Mesothelial cell of epicardium (in vitro differentiated cells): ENCODE data around the gene SLC35C1. TPM values are rescaled to one million over a fixed set of nuclear protein-coding genes. Genes with fewer than 3 reads are reported as not detected.
A peak's percentile ranks its signal among the peaks of the same experiment; 100 is the strongest.
"Not testable (repeated sequence)": the region's sequence is repeated elsewhere in the genome, so short reads cannot be mapped to it uniquely, and the experiment has no call there.

ENCODE experiments used
- DNase-seq, 2 experiments: peaks; one replicate each; pipeline ENCODE4 v3.0.0; 2021; ENCODE audit warnings: low spot score in 2 of 2; ENCODE audit not compliant: unreplicated experiment in 2 of 2
- H3K27ac Mint-ChIP-seq: 2 replicates; pipeline ENCODE4 v1.8.0; 2021; ENCODE audit warnings: mixed read lengths
- H3K27me3 Mint-ChIP-seq: 2 replicates; pipeline ENCODE4 v1.8.0; 2021; ENCODE audit warnings: low read depth, mixed read lengths
- H3K36me3 Mint-ChIP-seq: 2 replicates; pipeline ENCODE4 v1.8.0; 2021; ENCODE audit warnings: mixed read lengths
- H3K4me1 Mint-ChIP-seq: 2 replicates; pipeline ENCODE4 v1.8.0; 2021; ENCODE audit warnings: mixed read lengths
- H3K4me3 Mint-ChIP-seq: 2 replicates; pipeline ENCODE4 v1.8.0; 2021; ENCODE audit warnings: mild to moderate bottlenecking, moderate library complexity, mixed read lengths
- H3K9me3 Mint-ChIP-seq: 2 replicates; pipeline ENCODE4 v1.8.0; 2021; ENCODE audit warnings: mixed read lengths
- total RNA-seq: library from RNA; stranded (reverse); gene quantifications from 3 replicates; pipeline ENCODE4 v1.2.1, GENCODE V29; 2021
- TF ChIP-seq, protein P1 (sequence below): fragments of 200-600 bp; sonication (generic); IDR thresholded peaks from one replicate; pipeline ENCODE4 v1.5.0; 2021; ENCODE audit warnings: antibody characterized with exemption; ENCODE audit not compliant: unreplicated experiment

SLC35C1 gene
- total RNA-seq, 1 donor from 2014 or later: 14.5 TPM

DNA sequence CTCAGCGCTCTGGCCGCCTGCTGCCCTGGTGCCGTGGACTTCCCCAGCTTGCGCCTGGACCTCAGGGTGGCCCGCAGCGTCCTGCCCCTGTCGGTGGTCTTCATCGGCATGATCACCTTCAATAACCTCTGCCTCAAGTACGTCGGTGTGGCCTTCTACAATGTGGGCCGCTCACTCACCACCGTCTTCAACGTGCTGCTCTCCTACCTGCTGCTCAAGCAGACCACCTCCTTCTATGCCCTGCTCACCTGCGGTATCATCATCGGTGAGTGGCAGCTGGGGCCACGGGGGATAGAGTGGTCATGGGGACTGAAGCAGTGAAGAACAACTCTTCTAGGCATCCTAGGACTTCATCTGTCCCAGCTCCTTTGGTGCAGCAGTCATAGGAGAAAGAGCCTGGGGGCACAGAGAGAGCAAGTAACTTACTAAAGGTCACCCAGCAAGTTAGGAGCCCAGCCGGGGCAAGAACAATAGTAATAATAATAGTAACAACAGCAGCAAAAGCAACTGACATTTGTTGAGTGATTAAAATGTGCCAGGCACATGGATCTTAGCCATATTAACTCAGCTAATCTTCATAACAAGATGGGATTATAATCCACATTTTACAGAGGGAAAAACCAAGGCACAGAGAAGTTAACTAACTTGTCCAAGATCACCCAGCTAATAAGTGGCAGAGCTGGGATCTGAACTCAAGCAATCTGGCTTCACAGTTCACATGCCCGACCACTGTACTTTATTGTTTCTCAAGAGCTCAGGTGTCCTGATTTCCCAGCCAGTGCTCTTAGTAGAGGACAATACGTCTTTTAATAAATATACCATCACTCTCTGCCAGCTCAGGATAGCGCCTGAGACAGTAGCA is 1.4 kb downstream of the SLC35C1 start:
- no peaks in the 10 kb centered on the region for H3K27me3 Mint-ChIP-seq
- no peaks in the 10 kb centered on the region for H3K9me3 Mint-ChIP-seq
- peaks cover 33% of the 10 kb centered on the region for H3K4me1 Mint-ChIP-seq
- peaks cover 4% of the 10 kb centered on the region for H3K36me3 Mint-ChIP-seq
- no peak for DNase-seq
- H3K27ac Mint-ChIP-seq: peak overlapping the region; percentile 67
- TF ChIP-seq, protein P1, sequence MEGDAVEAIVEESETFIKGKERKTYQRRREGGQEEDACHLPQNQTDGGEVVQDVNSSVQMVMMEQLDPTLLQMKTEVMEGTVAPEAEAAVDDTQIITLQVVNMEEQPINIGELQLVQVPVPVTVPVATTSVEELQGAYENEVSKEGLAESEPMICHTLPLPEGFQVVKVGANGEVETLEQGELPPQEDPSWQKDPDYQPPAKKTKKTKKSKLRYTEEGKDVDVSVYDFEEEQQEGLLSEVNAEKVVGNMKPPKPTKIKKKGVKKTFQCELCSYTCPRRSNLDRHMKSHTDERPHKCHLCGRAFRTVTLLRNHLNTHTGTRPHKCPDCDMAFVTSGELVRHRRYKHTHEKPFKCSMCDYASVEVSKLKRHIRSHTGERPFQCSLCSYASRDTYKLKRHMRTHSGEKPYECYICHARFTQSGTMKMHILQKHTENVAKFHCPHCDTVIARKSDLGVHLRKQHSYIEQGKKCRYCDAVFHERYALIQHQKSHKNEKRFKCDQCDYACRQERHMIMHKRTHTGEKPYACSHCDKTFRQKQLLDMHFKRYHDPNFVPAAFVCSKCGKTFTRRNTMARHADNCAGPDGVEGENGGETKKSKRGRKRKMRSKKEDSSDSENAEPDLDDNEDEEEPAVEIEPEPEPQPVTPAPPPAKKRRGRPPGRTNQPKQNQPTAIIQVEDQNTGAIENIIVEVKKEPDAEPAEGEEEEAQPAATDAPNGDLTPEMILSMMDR: no peak
- peak overlapping the region; percentile 96 for H3K4me3 Mint-ChIP-seq

DNA sequence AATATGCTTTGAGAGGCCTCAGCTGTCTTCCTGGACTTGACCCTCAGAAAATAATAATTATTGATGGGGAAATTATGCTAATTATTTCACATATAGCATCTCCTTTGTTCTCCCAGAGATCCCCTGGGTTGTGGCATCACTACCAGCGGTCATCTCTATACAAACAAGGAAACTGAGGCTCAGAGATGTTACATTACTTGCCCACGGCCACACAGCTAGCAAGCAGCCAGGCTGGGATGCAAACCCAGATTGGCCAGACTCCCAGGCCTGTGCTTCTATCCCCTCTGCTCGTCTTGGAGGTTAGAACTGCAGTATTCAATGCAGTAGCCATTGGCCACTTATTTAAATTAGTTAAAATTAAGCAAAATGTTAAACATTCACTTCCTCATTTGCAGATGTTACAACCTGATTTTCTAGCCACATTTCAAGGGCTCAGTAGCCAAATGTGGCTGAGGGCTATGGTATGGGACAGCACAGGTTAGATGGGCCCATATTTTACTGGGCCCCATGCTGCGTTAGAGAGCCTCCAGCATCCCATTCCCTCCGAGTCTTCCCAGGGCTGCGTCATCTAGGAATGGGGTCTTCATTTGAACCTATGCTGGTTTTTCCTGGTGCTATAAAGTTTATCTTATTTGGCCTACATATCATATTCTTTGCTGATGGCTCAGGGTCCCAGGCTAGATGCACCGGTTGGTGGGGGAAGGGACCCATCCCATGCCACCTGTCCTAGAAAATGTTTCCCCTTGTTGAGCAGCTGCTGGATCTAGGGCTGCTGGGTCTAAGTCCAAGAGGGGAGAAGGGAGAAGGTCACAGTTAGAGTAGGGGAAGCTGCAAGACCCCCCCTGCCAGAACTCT is 2.2 kb downstream of the SLC35C1 start:
- Mint-ChIP-seq H3K36me3 (peaks cover 4% of the 10 kb centered on the region), H3K27ac (no peak overlapping the region), H3K27me3 (no peaks in the 10 kb centered on the region), H3K9me3 (no peaks in the 10 kb centered on the region), H3K4me3 (peak overlapping the region; percentile 96), H3K4me1 (peaks cover 33% of the 10 kb centered on the region)
- DNase-seq: no peak
- TF ChIP-seq, protein P1: no peak

DNA sequence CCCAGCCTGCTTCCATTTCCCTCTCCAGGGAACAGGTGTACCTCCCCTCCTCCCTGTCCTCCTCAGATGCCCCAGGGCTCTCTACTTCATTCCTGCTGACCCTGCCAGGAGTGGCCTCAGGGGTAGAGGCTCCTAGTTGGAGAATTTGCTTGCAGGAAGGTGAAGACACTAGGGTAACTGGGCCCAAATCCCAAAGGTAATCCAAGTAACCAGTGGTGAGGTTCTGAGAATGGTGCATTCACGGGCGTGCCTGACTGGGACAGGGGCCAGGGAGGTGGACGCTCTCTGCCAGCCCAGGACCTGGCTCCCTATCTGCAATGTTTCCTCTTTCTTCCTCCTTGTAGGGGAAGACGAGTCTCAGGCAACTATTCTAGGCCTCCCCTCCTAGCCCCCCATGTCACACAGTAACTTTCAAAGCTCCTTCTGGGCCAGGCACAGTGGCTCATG is 2.9 kb downstream of the SLC35C1 start:
- no peak overlapping the region for H3K27ac Mint-ChIP-seq
- peaks cover 4% of the 10 kb centered on the region for H3K36me3 Mint-ChIP-seq
- peaks cover 30% of the 10 kb centered on the region for H3K4me1 Mint-ChIP-seq
- no peaks in the 10 kb centered on the region for H3K9me3 Mint-ChIP-seq
- TF ChIP-seq, protein P1: no peak
- H3K4me3 Mint-ChIP-seq: peak overlapping the region; percentile 96
- H3K27me3 Mint-ChIP-seq: no peaks in the 10 kb centered on the region
- DNase-seq: no peak

DNA sequence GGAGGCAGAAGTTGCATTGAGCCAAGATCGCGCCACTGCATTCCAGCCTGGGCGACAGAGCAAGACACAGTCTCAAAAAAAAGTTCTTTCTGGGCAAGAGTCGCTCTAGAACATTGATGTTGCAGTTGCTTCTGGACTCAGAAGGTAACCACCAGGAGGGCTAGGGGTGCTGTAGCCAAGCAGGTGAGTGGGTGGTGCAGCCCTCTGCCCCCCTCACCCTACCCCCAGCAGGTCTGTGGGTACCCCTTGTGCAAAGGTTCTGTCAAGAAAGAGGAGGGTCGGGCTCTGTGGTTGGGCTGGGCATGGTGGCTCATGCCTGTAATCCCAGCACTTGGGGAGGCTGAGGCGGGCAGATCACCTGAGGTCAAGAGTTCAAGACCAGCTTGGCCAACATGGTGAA is 3.5 kb downstream of the SLC35C1 start:
- H3K4me3 Mint-ChIP-seq, H3K36me3 Mint-ChIP-seq, H3K9me3 Mint-ChIP-seq, DNase-seq, H3K27me3 Mint-ChIP-seq, H3K27ac Mint-ChIP-seq: not testable (repeated sequence)
- H3K4me1 Mint-ChIP-seq: peaks cover 30% of the 10 kb centered on the region

DNA sequence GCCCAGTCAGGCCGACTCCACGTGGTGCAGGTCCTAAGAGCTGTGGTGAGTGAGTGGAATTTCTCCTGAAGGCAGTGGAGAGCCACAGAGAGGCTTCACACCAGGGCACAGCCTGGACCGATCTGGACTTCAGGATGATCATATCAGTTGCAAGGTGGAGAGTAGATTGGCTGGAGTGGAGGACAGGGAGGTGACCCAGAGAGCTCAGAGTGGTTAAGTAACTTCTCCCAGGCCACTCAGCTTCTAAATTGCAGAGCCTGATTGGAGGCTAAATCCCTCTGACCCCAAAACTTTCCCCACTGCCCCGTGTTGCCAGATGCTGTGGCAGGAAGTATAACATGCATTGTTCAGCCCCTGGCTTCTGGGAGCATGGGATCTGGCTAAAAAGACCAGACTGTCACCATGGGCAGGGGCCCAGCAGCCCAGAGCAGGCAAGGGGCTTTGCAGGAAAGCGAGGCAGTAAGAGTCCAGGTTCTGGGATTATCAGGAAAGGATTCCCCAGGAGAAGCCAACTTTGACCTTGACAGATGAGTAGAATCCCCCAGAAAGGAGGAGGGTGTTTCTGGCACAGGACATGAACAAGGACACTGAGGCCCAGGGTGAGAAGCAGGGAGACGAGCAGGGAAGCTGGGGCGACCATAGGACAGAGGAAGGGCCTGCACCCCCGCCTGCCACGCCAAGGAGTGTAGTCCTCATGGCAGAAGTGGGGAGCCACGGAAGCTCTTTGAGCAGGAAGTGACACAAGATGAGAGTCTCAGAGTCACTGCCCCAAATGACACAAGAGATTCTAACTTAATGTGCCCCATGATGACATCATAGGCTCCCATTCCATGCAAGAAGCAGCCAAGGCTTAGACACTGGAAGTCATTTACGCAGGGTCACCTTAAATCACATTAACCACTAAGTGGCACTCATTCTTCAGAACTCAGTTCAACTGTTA is 4.8 kb downstream of the SLC35C1 start:
- H3K9me3 Mint-ChIP-seq: no peaks in the 10 kb centered on the region
- no peaks in the 10 kb centered on the region for H3K27me3 Mint-ChIP-seq
- peaks cover 26% of the 10 kb centered on the region for H3K4me1 Mint-ChIP-seq
- H3K4me3 Mint-ChIP-seq: no peak overlapping the region
- TF ChIP-seq, protein P1: no peak
- H3K36me3 Mint-ChIP-seq: peaks cover 4% of the 10 kb centered on the region
- H3K27ac Mint-ChIP-seq: no peak overlapping the region
- DNase-seq: peak in 1 of 2 experiments; percentile 30
